NB4 (cell line): ENCODE measurements around the gene REXO1.
"Not testable (repeated sequence)": the region's sequence is repeated elsewhere in the genome, so short reads cannot be mapped to it uniquely, and the experiment has no call there.

ENCODE experiments used
- MYC ChIP-seq: IDR thresholded peaks from 2 replicates; pipeline ENCODE4 v1.6.1; 2011; ENCODE audit warnings: low read depth, low read length
- POLR2A ChIP-seq: IDR thresholded peaks from 2 replicates; pipeline ENCODE4 v1.6.1; 2011; ENCODE audit warnings: mild to moderate bottlenecking; ENCODE audit not compliant: insufficient read length; ENCODE audit errors: extremely low read depth
- TF ChIP-seq, protein P1 (sequence below): IDR thresholded peaks from one replicate; pipeline ENCODE4 v1.5.1; 2012; ENCODE audit warnings: low read depth, low read length

GRCh38 chr19:1885398-1886119 lies 37.3 kb upstream of the REXO1 start, which contains the start of gene ABHD17A:
- TF ChIP-seq, protein P1, sequence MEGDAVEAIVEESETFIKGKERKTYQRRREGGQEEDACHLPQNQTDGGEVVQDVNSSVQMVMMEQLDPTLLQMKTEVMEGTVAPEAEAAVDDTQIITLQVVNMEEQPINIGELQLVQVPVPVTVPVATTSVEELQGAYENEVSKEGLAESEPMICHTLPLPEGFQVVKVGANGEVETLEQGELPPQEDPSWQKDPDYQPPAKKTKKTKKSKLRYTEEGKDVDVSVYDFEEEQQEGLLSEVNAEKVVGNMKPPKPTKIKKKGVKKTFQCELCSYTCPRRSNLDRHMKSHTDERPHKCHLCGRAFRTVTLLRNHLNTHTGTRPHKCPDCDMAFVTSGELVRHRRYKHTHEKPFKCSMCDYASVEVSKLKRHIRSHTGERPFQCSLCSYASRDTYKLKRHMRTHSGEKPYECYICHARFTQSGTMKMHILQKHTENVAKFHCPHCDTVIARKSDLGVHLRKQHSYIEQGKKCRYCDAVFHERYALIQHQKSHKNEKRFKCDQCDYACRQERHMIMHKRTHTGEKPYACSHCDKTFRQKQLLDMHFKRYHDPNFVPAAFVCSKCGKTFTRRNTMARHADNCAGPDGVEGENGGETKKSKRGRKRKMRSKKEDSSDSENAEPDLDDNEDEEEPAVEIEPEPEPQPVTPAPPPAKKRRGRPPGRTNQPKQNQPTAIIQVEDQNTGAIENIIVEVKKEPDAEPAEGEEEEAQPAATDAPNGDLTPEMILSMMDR, result not testable (repeated sequence)
- TF ChIP-seq POLR2A, result not testable (repeated sequence)
- peak; percentile 31; the same call in 1 of the 2 replicates for TF ChIP-seq MYC
